Measurements from ENCODE around the gene MAP3K7CL.

Gene MAP3K7CL

GRCh38 chr21:29207201-29207600 lies 76.8 kb downstream of the MAP3K7CL start:
- Histone ChIP-seq H2AFZ (ENCODE audit: low read depth, low read length) (no peak overlapping the region), H3K9ac (ENCODE audit: low read length) (no peak overlapping the region), H3K79me2 (ENCODE audit: low read length) (peaks cover 14% of the 10 kb centered on the region; the same call in 1 of the 2 replicates), H3K27me3 (ENCODE audit: low read depth, low read length) (no peaks in the 10 kb centered on the region), H3K27ac (ENCODE audit: low read length) (no peak overlapping the region), H4K20me1 (ENCODE audit: insufficient read depth, low read length) (no peaks in the 10 kb centered on the region), H3K4me2 (ENCODE audit: low read length) (no peak overlapping the region), H3K36me3 (replicated peaks; ENCODE audit: low read depth, low read length) (peaks cover 33% of the 10 kb centered on the region), H3K4me1 (ENCODE audit: low read length) (peaks cover 20% of the 10 kb centered on the region), H3K9me3 (ENCODE audit: insufficient read depth, low read length) (peaks cover 4% of the 10 kb centered on the region; the same call in 1 of the 2 replicates), H3K4me3 (ENCODE audit: low read length) (no peak overlapping the region)
- no peak for TF ChIP-seq EZH2phosphoT487 (IDR thresholded peaks at IDR 0.05; ENCODE audit: low read depth)
- TF ChIP-seq, protein P1, sequence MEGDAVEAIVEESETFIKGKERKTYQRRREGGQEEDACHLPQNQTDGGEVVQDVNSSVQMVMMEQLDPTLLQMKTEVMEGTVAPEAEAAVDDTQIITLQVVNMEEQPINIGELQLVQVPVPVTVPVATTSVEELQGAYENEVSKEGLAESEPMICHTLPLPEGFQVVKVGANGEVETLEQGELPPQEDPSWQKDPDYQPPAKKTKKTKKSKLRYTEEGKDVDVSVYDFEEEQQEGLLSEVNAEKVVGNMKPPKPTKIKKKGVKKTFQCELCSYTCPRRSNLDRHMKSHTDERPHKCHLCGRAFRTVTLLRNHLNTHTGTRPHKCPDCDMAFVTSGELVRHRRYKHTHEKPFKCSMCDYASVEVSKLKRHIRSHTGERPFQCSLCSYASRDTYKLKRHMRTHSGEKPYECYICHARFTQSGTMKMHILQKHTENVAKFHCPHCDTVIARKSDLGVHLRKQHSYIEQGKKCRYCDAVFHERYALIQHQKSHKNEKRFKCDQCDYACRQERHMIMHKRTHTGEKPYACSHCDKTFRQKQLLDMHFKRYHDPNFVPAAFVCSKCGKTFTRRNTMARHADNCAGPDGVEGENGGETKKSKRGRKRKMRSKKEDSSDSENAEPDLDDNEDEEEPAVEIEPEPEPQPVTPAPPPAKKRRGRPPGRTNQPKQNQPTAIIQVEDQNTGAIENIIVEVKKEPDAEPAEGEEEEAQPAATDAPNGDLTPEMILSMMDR (IDR thresholded peaks at IDR 0.05; ENCODE audit: low read depth, low read length): no peak

DNA sequence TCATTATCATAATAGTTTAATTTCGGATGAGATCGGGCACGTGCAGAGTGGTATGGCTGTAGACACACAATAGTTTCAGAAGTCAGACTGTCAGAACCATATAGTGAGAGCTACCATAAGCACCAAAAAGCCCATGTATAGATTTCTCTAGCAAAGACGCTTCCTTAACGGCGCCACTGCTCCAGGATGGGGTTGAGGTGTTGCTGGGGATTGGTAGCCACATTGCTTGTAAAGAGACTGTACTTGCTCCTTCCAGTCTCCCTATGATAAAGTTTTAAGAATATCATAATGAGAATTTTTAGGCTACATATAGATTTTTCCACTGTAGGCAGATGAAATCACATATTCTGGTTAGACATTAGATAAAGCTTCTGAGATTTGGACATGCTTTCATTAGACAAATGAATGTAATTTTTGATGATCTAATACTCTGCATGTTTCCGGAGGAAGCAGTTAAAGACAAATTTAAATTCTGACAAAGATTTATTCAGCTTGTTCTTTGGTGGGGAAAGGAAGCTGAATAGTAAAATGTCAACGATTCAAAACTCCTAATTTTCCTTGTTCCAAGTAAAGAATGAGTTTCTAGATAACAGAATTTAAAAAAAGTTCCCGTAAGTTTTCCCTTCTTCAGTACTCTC lies 77.7 kb downstream of the MAP3K7CL start:
- H2AFZ ChIP-seq (ENCODE audit: low read depth, low read length): peak overlapping the region; percentile 25; the same call in 1 of the 2 replicates
- TF ChIP-seq, protein P1 (IDR thresholded peaks at IDR 0.05; ENCODE audit: low read depth, low read length): no peak
- no peak for TF ChIP-seq EZH2phosphoT487 (IDR thresholded peaks at IDR 0.05; ENCODE audit: low read depth)

DNA sequence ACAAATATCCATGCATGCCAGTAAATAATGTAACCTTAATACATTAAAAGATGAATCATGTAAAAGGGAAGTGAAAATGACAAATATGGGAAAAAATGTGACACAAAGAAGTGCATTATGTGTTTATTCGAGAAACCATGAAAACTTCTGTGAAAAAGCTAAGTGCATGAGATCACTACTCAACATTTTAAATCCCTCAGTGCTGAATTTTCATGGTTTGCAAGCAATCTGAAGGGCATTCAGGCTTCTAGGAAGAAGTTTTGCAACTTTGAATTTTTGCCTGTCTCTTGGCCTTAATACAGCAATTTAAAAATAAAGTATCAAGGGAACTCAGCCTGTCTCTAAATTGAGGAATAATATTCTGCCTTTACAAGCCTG lies 78.2 kb downstream of the MAP3K7CL start:
- Histone ChIP-seq H3K4me3 (ENCODE audit: low read length) (peak overlapping the region; percentile 39), H3K79me2 (ENCODE audit: low read length) (peaks cover 8% of the 10 kb centered on the region; the same call in 1 of the 2 replicates), H3K36me3 (replicated peaks; ENCODE audit: low read depth, low read length) (peaks cover 21% of the 10 kb centered on the region), H2AFZ (ENCODE audit: low read depth, low read length) (peak overlapping the region; percentile 25; the same call in 1 of the 2 replicates), H3K4me1 (ENCODE audit: low read length) (peaks cover 20% of the 10 kb centered on the region), H3K9me3 (ENCODE audit: insufficient read depth, low read length) (0 out of 2 replicates have a peak, but pooled peaks cover 3% of the 10 kb centered on the region), H3K27ac (ENCODE audit: low read length) (peak overlapping the region; percentile 51), H3K9ac (ENCODE audit: low read length) (peak overlapping the region; percentile 52), H3K27me3 (ENCODE audit: low read depth, low read length) (no peaks in the 10 kb centered on the region), H4K20me1 (ENCODE audit: insufficient read depth, low read length) (no peaks in the 10 kb centered on the region), H3K4me2 (ENCODE audit: low read length) (peak overlapping the region; percentile 58)
- TF ChIP-seq, protein P1 (IDR thresholded peaks at IDR 0.05; ENCODE audit: low read depth, low read length): no peak

More for the DNA sequence above, 77.7 kb downstream of the MAP3K7CL start:
- peak overlapping the region; percentile 39 for H3K4me3 ChIP-seq (ENCODE audit: low read length)
- no peaks in the 10 kb centered on the region for H3K27me3 ChIP-seq (ENCODE audit: low read depth, low read length)
- no peaks in the 10 kb centered on the region for H4K20me1 ChIP-seq (ENCODE audit: insufficient read depth, low read length)
- H3K9ac ChIP-seq (ENCODE audit: low read length): peak overlapping the region; percentile 52
- H3K27ac ChIP-seq (ENCODE audit: low read length): peak overlapping the region; percentile 51
- H3K9me3 ChIP-seq (ENCODE audit: insufficient read depth, low read length): 0 out of 2 replicates have a peak, but pooled peaks cover 3% of the 10 kb centered on the region
- peak overlapping the region; percentile 58 for H3K4me2 ChIP-seq (ENCODE audit: low read length)
- peaks cover 13% of the 10 kb centered on the region; the same call in 1 of the 2 replicates for H3K79me2 ChIP-seq (ENCODE audit: low read length)
- H3K36me3 ChIP-seq (replicated peaks; ENCODE audit: low read depth, low read length): peaks cover 26% of the 10 kb centered on the region
- H3K4me1 ChIP-seq (ENCODE audit: low read length): peaks cover 20% of the 10 kb centered on the region

GRCh38 chr21:29209696-29210095 lies 79.3 kb downstream of the MAP3K7CL start:
- Histone ChIP-seq H3K4me3 (ENCODE audit: low read length) (no peak overlapping the region), H3K9me3 (ENCODE audit: insufficient read depth, low read length) (0 out of 2 replicates have a peak, but pooled peaks cover 3% of the 10 kb centered on the region), H3K36me3 (replicated peaks; ENCODE audit: low read depth, low read length) (peaks cover 14% of the 10 kb centered on the region), H2AFZ (ENCODE audit: low read depth, low read length) (no peak overlapping the region), H3K4me2 (ENCODE audit: low read length) (no peak overlapping the region), H3K27ac (ENCODE audit: low read length) (no peak overlapping the region), H4K20me1 (ENCODE audit: insufficient read depth, low read length) (no peaks in the 10 kb centered on the region), H3K4me1 (ENCODE audit: low read length) (peaks cover 27% of the 10 kb centered on the region), H3K9ac (ENCODE audit: low read length) (no peak overlapping the region), H3K79me2 (ENCODE audit: low read length) (peaks cover 8% of the 10 kb centered on the region; the same call in 1 of the 2 replicates), H3K27me3 (ENCODE audit: low read depth, low read length) (no peaks in the 10 kb centered on the region)
- TF ChIP-seq, protein P1 (IDR thresholded peaks at IDR 0.05; ENCODE audit: low read depth, low read length): no peak
- no peak for TF ChIP-seq EZH2phosphoT487 (IDR thresholded peaks at IDR 0.05; ENCODE audit: low read depth)

Measured in OCI-LY3 (cell line).